ENCODE measurements around the gene LLGL1.

Gene LLGL1

GRCh38 chr17:18225121-18225641 is at the start of gene LLGL1:
Gene LLGL1 (plus strand): TSS chr17:18225635. CDS start chr17:18225683, 48 bp downstream.
- peak; percentile 87 for DNase-seq

GRCh38 chr17:18176176-18176575 is 49.3 kb upstream of the LLGL1 start:
- no peak for DNase-seq

GRCh38 chr17:18177133-18177532 is 48.3 kb upstream of the LLGL1 start:
- DNase-seq, result no peak

GRCh38 chr17:18177722-18178121 is 47.7 kb upstream of the LLGL1 start:
- no peak for DNase-seq

- DNase-seq, result no peak
Measured at GRCh38 chr17:18179196-18179595, 46.2 kb upstream of the LLGL1 start.

- no peak for DNase-seq
Measured at GRCh38 chr17:18179804-18180203, 45.6 kb upstream of the LLGL1 start.

DNA sequence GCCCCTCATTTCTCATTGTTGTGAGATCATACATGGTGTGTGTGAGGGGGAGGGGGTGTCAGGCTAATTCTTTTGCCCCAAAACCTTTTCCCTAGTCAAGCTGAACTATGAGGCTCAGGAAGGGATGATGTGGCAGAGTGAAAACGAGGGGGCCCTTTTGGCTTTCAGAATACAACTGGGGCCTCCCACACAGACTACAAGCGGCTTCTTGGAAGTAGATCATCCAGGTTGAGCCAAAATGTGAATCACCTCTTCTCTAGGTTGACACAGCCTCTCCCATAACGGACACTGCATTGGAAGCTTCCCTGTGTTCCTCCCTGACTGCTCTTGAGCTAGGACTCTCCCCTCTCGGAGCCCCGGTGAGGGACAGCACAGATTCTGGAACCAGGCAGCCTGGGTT is 44.1 kb upstream of the LLGL1 start:
- no peak for DNase-seq

DNA sequence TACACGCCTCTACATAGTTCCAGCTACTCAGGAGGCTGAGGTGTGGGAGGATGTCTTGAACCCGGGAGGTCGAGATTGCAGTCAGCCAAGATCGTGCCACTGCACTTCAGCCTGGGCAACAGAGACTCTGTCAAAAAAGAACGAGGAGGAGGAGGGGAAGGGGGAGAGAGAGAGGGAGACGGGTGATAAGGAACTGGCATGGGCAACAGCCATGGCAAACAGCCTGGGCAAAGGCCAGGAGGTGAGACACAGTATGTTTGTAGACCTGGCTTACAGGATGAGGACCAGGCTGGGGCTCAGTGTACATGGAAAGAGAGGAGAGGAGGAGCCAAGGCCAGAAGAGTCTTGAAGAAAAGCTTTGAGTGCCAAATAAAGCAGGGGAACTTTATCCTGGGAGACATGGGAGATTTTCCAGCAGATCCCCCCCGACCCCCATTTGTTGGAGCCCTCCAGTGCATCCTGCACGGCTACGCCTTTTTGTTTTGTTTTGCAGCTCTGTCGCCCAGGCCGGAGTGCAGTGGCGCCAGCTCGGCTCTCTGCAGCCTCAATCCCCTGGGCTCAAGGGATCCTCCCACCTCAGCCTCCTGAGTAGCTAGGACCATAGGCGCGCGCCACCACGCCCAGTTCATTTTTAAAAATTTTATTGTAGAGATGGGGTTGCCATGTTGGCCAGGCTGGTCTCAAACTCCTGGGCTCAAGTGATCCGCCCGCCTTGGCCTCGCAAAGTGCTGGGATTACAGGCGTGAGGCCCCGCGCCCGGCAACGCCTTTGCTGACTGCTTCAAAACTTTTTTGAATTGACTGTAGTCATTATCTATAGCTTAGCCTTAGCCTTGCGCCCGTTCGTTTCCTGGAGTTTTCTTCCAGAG is 43.1 kb upstream of the LLGL1 start:
- no peak for DNase-seq

- DNase-seq, result peak; percentile 53
Measured at GRCh38 chr17:18182978-18183333, 42.5 kb upstream of the LLGL1 start.

DNA sequence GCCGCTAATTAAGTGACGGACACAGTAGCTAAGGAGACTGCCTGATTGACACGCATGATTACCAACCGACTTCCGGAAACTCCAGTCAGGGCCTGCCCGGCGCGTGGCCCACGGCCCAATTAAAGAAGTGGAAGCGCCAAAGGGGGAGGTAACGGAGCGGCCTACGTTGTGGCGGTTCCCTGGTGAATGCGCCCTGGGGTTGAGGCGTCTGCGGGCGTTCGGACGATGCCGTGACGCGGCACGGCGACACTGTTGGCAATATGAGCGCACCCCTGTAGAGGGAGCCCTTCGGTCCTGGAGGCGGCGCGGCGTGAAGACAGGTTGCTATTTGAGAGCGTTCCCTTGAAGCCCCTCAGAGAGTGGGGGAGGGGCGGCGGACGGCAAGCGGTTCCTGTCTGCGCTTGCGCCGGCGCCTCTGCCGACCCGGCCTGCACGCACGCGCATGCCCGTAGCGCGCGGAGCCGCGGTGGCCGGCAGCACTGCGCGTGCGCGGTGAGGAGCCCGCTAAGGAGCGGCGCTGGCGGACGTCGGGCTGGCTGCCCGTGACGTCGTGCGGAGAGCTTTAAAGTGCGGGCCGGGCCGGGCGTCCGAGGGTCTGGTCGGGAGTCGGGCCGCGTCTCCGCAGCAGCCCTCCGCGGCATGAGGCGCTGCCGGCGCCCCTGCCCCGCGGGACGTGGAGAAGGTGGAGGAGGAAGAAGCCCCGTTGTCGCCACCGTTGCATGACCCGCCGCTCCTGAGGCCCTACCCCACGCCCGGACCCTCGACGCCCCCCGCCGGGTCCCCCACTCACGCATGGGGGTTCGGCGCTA is 41.9 kb upstream of the LLGL1 start, which contains the start of gene ALKBH5:
ALKBH5 (plus strand) TSS at position 495 of the 809 bp plus-strand sequence. CDS start 416 bp downstream, outside the sequence.
- peak; percentile 96 for DNase-seq

GRCh38 chr17:18184143-18185031 is 41.0 kb upstream of the LLGL1 start:
- no peak for DNase-seq

DNA sequence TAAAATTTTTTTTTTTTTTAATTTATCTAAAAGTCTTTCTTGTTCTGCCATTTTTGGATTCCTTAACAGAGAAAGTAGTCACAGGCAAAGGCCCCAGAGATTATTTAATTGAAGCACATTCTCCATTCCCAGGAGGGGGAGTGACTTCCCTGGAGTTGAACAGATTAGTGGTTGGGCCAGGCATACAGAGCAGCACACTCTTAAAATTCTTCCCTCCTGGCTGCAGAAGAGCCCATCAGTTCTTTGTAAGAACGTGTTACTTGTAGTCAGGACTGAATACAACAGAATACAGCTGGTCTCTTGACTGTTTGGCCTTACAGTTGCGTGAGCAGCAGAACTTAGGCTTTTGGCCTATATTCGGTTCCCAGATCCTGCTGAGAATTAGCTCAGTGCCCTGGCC is 40.0 kb upstream of the LLGL1 start:
- no peak for DNase-seq

GRCh38 chr17:18185832-18186626 is 39.4 kb upstream of the LLGL1 start:
- DNase-seq, result no peak

GRCh38 chr17:18186627-18186982 is 38.8 kb upstream of the LLGL1 start:
- no peak for DNase-seq

DNA sequence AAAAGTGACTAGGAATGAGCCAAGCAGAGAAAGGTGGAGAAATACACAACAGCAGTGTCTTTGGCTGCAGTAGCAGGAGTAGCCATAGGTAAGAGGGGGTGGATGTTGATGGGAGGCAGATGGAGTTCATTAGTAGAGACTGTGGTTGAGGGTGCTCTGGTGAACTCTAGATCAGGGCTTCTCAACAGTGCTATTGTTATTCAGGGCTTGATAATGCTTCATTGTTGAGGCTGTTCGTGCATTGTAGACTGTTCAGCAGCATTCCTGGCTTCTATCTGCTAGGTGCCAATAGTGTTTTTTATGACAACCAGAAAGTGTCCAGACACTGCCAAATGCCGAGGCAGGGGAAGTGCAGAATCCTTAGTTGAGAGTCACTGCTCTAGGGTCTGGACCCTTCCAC is 38.2 kb upstream of the LLGL1 start:
- DNase-seq, result no peak

- DNase-seq, result no peak
Measured at GRCh38 chr17:18187821-18188761, 37.3 kb upstream of the LLGL1 start.

GRCh38 chr17:18190628-18191235 is 34.7 kb upstream of the LLGL1 start:
- no peak for DNase-seq

- no peak for DNase-seq
Measured at GRCh38 chr17:18191236-18191667, 34.2 kb upstream of the LLGL1 start.

- no peak for DNase-seq
Measured at GRCh38 chr17:18191967-18192366, 33.5 kb upstream of the LLGL1 start.

DNA sequence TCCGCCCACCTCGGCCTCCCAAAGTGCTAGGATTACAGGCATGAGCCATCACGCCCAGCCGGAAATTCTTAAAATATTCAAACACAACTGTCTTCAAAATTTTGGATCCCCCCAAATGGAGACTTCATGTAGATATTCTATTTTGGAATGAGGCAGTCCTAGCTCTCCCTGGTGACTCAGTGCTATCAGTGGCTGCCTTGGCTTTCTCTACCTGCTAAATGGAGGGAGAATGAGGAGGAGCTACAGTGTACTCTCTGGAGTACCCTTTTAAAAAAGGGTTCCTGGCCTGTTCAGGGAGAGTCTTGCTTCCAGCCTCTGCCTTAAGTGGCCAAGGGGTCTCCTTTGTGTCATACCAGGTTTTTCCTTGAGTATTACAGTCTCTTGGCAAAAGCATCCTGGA is 31.0 kb upstream of the LLGL1 start:
- DNase-seq, result no peak

Data from NCI-H1092 (cell line).